Mucosa of rectum (tissue), 2 donors: Measurements from ENCODE around the gene LIMS2.

ENCODE experiments used
- H3K27ac ChIP-seq, 2 donors: one replicate each; pipeline ENCODE4 v1.7.0; 2013; ENCODE audit warnings: inconsistent platforms in 2 of 2, low read depth in 2 of 2, low read length in 2 of 2
- H3K27me3 ChIP-seq, 2 donors: one replicate each; pipeline ENCODE4 v1.7.0; 2013; ENCODE audit warnings: low read length in 2 of 2; ENCODE audit not compliant: control insufficient read depth in 2 of 2, insufficient read depth in 2 of 2
- H3K36me3 ChIP-seq, 2 donors: one replicate each; pipeline ENCODE4 v1.7.0; 2013; ENCODE audit warnings: low read length in 2 of 2; ENCODE audit not compliant: control insufficient read depth in 2 of 2, insufficient read depth in 2 of 2
- H3K4me1 ChIP-seq, 2 donors: one replicate each; pipeline ENCODE4 v1.7.0; 2013; ENCODE audit warnings: low read length in 2 of 2, mild to moderate bottlenecking in 1 of 2; ENCODE audit not compliant: control insufficient read depth in 2 of 2, insufficient read depth in 2 of 2
- H3K4me3 ChIP-seq, 2 donors: one replicate each; pipeline ENCODE4 v1.7.0; 2013; ENCODE audit warnings: low read length in 2 of 2
- H3K9ac ChIP-seq, 2 donors: one replicate each; pipeline ENCODE4 v1.7.0; 2013; ENCODE audit warnings: low read length in 2 of 2, low read depth in 1 of 2, mild to moderate bottlenecking in 1 of 2
- H3K9me3 ChIP-seq, 2 donors: one replicate each; pipeline ENCODE4 v1.7.0; 2013; ENCODE audit warnings: low read length in 2 of 2; ENCODE audit not compliant: control insufficient read depth in 2 of 2
- donor health status: healthy.
- donor health status: Normal muscosa, but diverticular disease.

Gene LIMS2

GRCh38 chr2:127709336-127709735, 34.0 kb upstream of the LIMS2 start:
- H3K27ac ChIP-seq: no peak overlapping the region
- H3K36me3 ChIP-seq: peaks cover 33 to 55% of the 10 kb centered on the region in 2 donors
- H3K4me3 ChIP-seq: no peak overlapping the region
- no peaks in the 10 kb centered on the region for H3K27me3 ChIP-seq
- H3K9me3 ChIP-seq: no peaks in the 10 kb centered on the region
- H3K4me1 ChIP-seq: no peaks in the 10 kb centered on the region
- no peak overlapping the region for H3K9ac ChIP-seq

- Histone ChIP-seq H3K27ac (no peak overlapping the region), H3K4me1 (peaks cover 5 to 6% of the 10 kb centered on the region in 2 donors), H3K27me3 (no peaks in the 10 kb centered on the region), H3K9ac (no peak overlapping the region), H3K36me3 (peaks cover 33 to 55% of the 10 kb centered on the region in 2 donors), H3K9me3 (no peaks in the 10 kb centered on the region), H3K4me3 (no peak overlapping the region)
Measured at GRCh38 chr2:127707890-127708648, 32.7 kb upstream of the LIMS2 start.

GRCh38 chr2:127706215-127706990, 31.1 kb upstream of the LIMS2 start:
- Histone ChIP-seq H3K27ac (no peak overlapping the region), H3K27me3 (no peaks in the 10 kb centered on the region), H3K36me3 (peaks cover 33 to 55% of the 10 kb centered on the region in 2 donors), H3K9me3 (no peaks in the 10 kb centered on the region), H3K4me1 (peaks cover 12 to 15% of the 10 kb centered on the region in 2 donors), H3K4me3 (no peak overlapping the region), H3K9ac (no peak overlapping the region)

- no peaks in the 10 kb centered on the region for H3K27me3 ChIP-seq
- peaks cover 32 to 53% of the 10 kb centered on the region in 2 donors for H3K36me3 ChIP-seq
- H3K9me3 ChIP-seq: no peaks in the 10 kb centered on the region
- no peak overlapping the region for H3K9ac ChIP-seq
- H3K4me1 ChIP-seq: peaks cover 19% of the 10 kb centered on the region in 2 donors
- H3K4me3 ChIP-seq: no peak overlapping the region
- no peak overlapping the region for H3K27ac ChIP-seq
Measured at GRCh38 chr2:127705391-127706065, 30.2 kb upstream of the LIMS2 start.

- Histone ChIP-seq H3K27ac (no peak overlapping the region), H3K4me1 (peaks cover 22% of the 10 kb centered on the region in 2 donors), H3K9ac (no peak overlapping the region), H3K36me3 (peaks cover 25 to 47% of the 10 kb centered on the region in 2 donors), H3K4me3 (no peak overlapping the region), H3K27me3 (no peaks in the 10 kb centered on the region), H3K9me3 (no peaks in the 10 kb centered on the region)
Measured at GRCh38 chr2:127704641-127705390, 29.5 kb upstream of the LIMS2 start.

- H3K4me3 ChIP-seq: no peak overlapping the region
- peaks cover 22% of the 10 kb centered on the region in 2 donors for H3K4me1 ChIP-seq
- H3K9ac ChIP-seq: no peak overlapping the region
- H3K27me3 ChIP-seq: no peaks in the 10 kb centered on the region
- no peak overlapping the region for H3K27ac ChIP-seq
- peaks cover 14 to 31% of the 10 kb centered on the region in 2 donors for H3K36me3 ChIP-seq
- H3K9me3 ChIP-seq: no peaks in the 10 kb centered on the region
Measured at GRCh38 chr2:127703282-127703681, 28.0 kb upstream of the LIMS2 start.

- peak overlapping the region; percentile 97 for H3K27ac ChIP-seq
- no peaks in the 10 kb centered on the region for H3K9me3 ChIP-seq
- H3K27me3 ChIP-seq: no peaks in the 10 kb centered on the region
- H3K4me3 ChIP-seq: peak overlapping the region; percentile 74 to 93
- peaks cover 22% of the 10 kb centered on the region in 2 donors for H3K4me1 ChIP-seq
- peak overlapping the region; percentile 80 to 89 for H3K9ac ChIP-seq
- H3K36me3 ChIP-seq: peaks cover 6 to 26% of the 10 kb centered on the region in 2 donors
Measured at GRCh38 chr2:127702395-127703009, 27.2 kb upstream of the LIMS2 start.

GRCh38 chr2:127701651-127702394, 26.5 kb upstream of the LIMS2 start:
- Histone ChIP-seq H3K9ac (peak overlapping the region; percentile 80 to 89), H3K27me3 (no peaks in the 10 kb centered on the region), H3K4me3 (peak overlapping the region; percentile 74 to 93), H3K4me1 (peaks cover 22% of the 10 kb centered on the region in 2 donors), H3K27ac (peak overlapping the region; percentile 97), H3K9me3 (no peaks in the 10 kb centered on the region), H3K36me3 (peaks cover 3 to 22% of the 10 kb centered on the region in 2 donors)

GRCh38 chr2:127701193-127701650, 25.9 kb upstream of the LIMS2 start, which contains the start of gene SFT2D3:
Gene SFT2D3 (plus strand): TSS chr2:127701497. CDS start chr2:127701529, 32 bp downstream.
- H3K27ac ChIP-seq: peak within 1 kb of the TSS; percentile 97
- peak within 1 kb of the TSS; percentile 89 to 97 for H3K9ac ChIP-seq
- peaks cover 0 to 16% of the 10 kb centered on the region in 2 donors for H3K36me3 ChIP-seq
- no peaks in the 10 kb centered on the region for H3K9me3 ChIP-seq
- no peaks in the 10 kb centered on the region for H3K27me3 ChIP-seq
- peak within 1 kb of the TSS; percentile 74 to 93 for H3K4me3 ChIP-seq
- H3K4me1 ChIP-seq: peaks cover 22% of the 10 kb centered on the region in 2 donors
